ENCODE data around the gene CKM. TPM values are rescaled to one million over a fixed set of nuclear protein-coding genes. Genes with fewer than 3 reads are reported as not detected.
A peak's percentile ranks its signal among the peaks of the same experiment; 100 is the strongest.

The CKM gene
- total and polyA plus RNA-seq, 8 donors = 0.23 to 4.9 (median 1.2) TPM; not detected in 5

DNA sequence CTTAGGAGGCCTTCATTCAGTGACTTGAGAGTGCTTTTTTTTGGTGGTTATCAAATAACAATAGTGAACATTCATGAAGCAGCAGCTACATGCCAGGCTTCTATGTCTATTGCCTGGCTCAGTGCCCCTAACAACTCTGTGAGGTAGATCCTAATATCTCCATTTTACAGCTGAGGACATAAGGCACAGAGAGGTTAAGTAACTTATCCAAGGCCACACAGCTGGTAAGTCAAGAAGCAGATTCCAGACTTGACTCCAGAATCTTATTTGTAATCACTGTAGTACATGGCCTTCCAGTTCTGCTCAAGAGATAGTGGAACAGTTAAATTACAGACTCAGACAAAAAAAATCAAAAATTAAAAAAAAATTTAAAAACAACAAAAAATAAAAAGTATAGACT lies 26.8 kb downstream of the CKM start:
- intact Hi-C loops (cut with DNase I) = no loop called here
- ATAC-seq (no peak), DNase-seq (no peak), FAIRE-seq (no peak)
- Histone ChIP-seq H3K27me3 (no peaks in the 10 kb centered on the region), H3K36me3 (no peaks in the 10 kb centered on the region), H3K4me1 (no peaks in the 10 kb centered on the region), H3K27ac (no peak overlapping the region), H3K9me3 (no peaks in the 10 kb centered on the region), H3K4me3 (no peak overlapping the region)
- TF ChIP-seq, protein P1, sequence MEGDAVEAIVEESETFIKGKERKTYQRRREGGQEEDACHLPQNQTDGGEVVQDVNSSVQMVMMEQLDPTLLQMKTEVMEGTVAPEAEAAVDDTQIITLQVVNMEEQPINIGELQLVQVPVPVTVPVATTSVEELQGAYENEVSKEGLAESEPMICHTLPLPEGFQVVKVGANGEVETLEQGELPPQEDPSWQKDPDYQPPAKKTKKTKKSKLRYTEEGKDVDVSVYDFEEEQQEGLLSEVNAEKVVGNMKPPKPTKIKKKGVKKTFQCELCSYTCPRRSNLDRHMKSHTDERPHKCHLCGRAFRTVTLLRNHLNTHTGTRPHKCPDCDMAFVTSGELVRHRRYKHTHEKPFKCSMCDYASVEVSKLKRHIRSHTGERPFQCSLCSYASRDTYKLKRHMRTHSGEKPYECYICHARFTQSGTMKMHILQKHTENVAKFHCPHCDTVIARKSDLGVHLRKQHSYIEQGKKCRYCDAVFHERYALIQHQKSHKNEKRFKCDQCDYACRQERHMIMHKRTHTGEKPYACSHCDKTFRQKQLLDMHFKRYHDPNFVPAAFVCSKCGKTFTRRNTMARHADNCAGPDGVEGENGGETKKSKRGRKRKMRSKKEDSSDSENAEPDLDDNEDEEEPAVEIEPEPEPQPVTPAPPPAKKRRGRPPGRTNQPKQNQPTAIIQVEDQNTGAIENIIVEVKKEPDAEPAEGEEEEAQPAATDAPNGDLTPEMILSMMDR (IDR thresholded peaks at IDR 0.05) = no peak

GRCh38 chr19:45294291-45295029 lies 28.2 kb downstream of the CKM start:
- 48 to 51% methylated on average over 12 of the region's 12 CpGs for WGBS, 2 donors
- ATAC-seq (peak; percentile 73 to 85 (median 80)), FAIRE-seq (no peak)

GRCh38 chr19:45293682-45294081 lies 29.0 kb downstream of the CKM start:
- H3K36me3 ChIP-seq = no peaks in the 10 kb centered on the region
- intact Hi-C loops (cut with DNase I) = no loop called here
- TF ChIP-seq, protein P1 (IDR thresholded peaks at IDR 0.05) = no peak
- H3K27me3 ChIP-seq = no peaks in the 10 kb centered on the region
- peak in 1 of 4 donors; percentile 8 for ATAC-seq
- 54 to 67% methylated on average over 4 of the region's 4 CpGs for WGBS, 2 donors
- no peaks in the 10 kb centered on the region for H3K9me3 ChIP-seq
- no peak for DNase-seq
- H3K27ac ChIP-seq = peak overlapping the region in 2 of 4 donors; percentile 8 to 58
- no peak overlapping the region for H3K4me3 ChIP-seq
- no peaks in the 10 kb centered on the region for H3K4me1 ChIP-seq
- FAIRE-seq = no peak

More at GRCh38 chr19:45294291-45295029, 28.2 kb downstream of the CKM start:
- H3K4me1 ChIP-seq = no peaks in the 10 kb centered on the region
- TF ChIP-seq, protein P1 (IDR thresholded peaks at IDR 0.05) = no peak
- no peaks in the 10 kb centered on the region for H3K27me3 ChIP-seq
- intact Hi-C loops (cut with DNase I) = no loop called here
- DNase-seq = peak in 4 of 6 donors; percentile 39 to 68 (median 59)
- H3K36me3 ChIP-seq = no peaks in the 10 kb centered on the region
- H3K9me3 ChIP-seq = no peaks in the 10 kb centered on the region
- no peak overlapping the region for H3K4me3 ChIP-seq
- peak overlapping the region; percentile 8 to 58 (median 22) for H3K27ac ChIP-seq

- WGBS, 2 donors = 96 to 98% methylated on average over 1 of the region's 1 CpG
- TF ChIP-seq, protein P1 (IDR thresholded peaks at IDR 0.05) = no peak
Measured at GRCh38 chr19:45291834-45292233, 30.8 kb downstream of the CKM start.

DNA sequence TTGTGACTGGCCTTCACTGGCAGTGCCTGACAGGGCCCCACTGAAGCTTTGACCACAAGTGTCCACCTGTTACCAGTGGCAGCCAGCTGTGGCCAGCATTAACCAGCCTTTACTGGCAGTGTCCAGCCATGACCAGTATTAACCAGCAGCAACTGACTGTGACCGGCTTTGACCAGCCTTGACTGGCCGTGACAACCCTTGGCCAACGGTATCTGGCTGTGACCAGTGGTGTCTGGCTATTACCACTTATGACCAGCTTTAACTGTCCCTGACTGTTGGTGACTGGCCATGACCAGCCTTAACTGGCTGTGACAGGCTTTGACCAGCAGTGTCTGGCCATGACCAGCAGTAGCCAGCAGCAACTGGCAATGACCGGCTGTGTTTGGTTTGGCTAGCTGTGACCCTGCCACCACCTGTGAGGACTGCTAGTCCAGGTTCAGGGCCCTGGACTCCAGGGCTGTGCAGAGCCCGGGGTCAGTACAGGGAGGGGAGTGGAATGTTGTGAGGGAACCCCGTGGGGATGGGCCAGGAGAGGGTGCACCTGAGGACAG lies 32.2 kb downstream of the CKM start:
- intact Hi-C loops (cut with DNase I) = no loop called here
- no peaks in the 10 kb centered on the region for H3K9me3 ChIP-seq
- H3K27ac ChIP-seq = no peak overlapping the region
- no peaks in the 10 kb centered on the region for H3K4me1 ChIP-seq
- no peaks in the 10 kb centered on the region for H3K27me3 ChIP-seq
- H3K4me3 ChIP-seq = no peak overlapping the region
- 89 to 94% methylated on average over 6 of the region's 6 CpGs for WGBS, 2 donors
- H3K36me3 ChIP-seq = peaks cover 0 to 8% (median 0%) of the 10 kb centered on the region in 3 donors
- FAIRE-seq (no peak), ATAC-seq (no peak), DNase-seq (no peak)
- TF ChIP-seq, protein P1 (IDR thresholded peaks at IDR 0.05) = no peak

More at GRCh38 chr19:45291834-45292233, 30.8 kb downstream of the CKM start:
- Histone ChIP-seq H3K27me3 (no peaks in the 10 kb centered on the region), H3K4me1 (no peaks in the 10 kb centered on the region), H3K36me3 (peaks cover 0 to 8% (median 0%) of the 10 kb centered on the region in 3 donors), H3K9me3 (no peaks in the 10 kb centered on the region), H3K4me3 (no peak overlapping the region), H3K27ac (no peak overlapping the region)
- DNase-seq (no peak), FAIRE-seq (no peak), ATAC-seq (no peak)
- intact Hi-C loops (cut with DNase I) = no loop called here

All from pancreas (tissue), 10 donors.